Limb (tissue), 2 donors: ENCODE measurements around the gene CDK4.

Experiments
- DNase-seq, 2 donors: peaks; one replicate each; pipeline ENCODE4 v3.0.0-alpha.2; 2016; ENCODE audit errors: extremely low spot score in 2 of 2

CDK4 gene

GRCh38 chr12:57772429-57773322 is 20.6 kb upstream of the CDK4 start, which contains the start of gene EEF1AKMT3:
Gene EEF1AKMT3 (plus strand): TSS chr12:57772614. CDS start chr12:57772725, 111 bp downstream.
- DNase-seq, result peak in 1 of 2 donors; percentile 79

DNA sequence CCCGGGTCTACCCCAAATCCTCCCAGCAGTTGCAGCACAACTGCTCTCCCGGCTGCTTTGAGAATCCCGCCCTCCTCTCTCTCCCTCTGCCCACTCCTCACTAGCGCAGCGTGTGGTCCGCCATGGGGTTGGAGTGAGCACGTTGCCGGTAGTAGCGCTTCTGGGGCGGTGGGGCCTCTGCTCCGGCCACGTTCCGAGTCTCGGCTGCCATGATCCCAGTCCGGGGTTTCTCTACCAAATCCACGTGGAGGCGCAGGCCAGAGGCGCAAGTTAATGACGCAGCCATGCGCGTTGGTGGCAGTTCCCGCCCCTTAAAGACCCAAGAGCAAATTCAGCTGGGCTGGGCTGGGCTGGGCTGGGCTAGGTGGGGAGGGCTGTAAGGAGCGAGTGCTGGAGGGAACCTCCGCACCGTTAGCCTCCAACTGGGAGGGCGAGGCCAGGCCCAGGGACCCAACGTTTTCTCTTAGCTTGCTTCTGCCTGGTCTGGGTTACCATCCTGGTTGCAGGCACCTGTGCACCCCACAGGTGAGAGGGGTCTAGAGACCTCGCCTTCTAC is 19.8 kb upstream of the CDK4 start, which contains the start of gene METTL1:
Gene METTL1, minus strand, starts transcription at position 233 of the 556 bp plus-strand sequence. Its CDS starts 22 bp downstream, at position 211.
- DNase-seq, result peak; percentile 95 to 97

GRCh38 chr12:57771236-57771872 is 19.2 kb upstream of the CDK4 start:
- DNase-seq, result peak in 1 of 2 donors; percentile 95

DNA sequence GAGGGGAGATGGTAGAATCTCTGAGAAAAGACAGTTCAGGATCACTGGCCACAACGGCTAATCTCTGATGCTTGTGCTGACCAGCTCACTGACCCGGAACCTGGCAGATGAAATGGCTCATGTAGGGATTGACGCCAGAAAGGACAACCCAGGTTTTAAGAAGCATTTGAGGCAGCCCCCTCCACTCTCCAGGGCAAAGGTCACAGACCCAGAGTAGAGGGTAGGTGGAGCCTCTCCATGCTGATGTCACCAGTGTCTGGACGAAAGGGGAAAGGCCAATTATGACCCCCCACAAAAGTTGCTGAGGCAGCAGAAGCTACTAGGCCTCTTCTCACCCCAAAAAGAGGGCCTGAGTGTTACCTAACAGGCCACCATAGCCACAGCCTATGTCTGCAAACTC is 18.6 kb upstream of the CDK4 start:
- no peak for DNase-seq

- DNase-seq, result no peak
Measured at GRCh38 chr12:57769594-57769993, 17.5 kb upstream of the CDK4 start.

DNA sequence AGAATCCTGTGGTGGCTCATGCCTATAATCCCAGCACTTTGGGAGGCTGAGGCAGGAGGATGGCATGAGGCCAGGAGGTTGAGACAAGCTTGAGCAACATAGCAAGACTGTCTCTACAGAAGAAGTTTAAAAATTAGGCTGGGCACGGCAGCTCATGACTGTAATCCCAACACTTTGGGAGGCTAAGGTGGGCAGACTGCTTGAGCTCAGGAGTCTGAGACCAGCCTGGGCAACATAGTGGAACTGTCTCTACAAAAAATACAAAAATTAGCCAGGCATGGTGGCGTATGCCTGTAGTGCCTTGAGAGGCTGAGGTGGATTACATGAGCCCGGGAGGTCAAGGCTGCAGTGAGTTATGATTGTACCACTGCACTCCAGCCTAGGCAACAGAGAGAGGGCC is 15.8 kb upstream of the CDK4 start:
- no peak for DNase-seq

- no peak for DNase-seq
Measured at GRCh38 chr12:57767305-57767698, 15.2 kb upstream of the CDK4 start.

GRCh38 chr12:57766464-57767304 is 14.6 kb upstream of the CDK4 start, which contains the start of gene CYP27B1:
Gene CYP27B1 (minus strand): TSS chr12:57767078. CDS start chr12:57767041, 37 bp downstream.
- DNase-seq, result no peak

DNA sequence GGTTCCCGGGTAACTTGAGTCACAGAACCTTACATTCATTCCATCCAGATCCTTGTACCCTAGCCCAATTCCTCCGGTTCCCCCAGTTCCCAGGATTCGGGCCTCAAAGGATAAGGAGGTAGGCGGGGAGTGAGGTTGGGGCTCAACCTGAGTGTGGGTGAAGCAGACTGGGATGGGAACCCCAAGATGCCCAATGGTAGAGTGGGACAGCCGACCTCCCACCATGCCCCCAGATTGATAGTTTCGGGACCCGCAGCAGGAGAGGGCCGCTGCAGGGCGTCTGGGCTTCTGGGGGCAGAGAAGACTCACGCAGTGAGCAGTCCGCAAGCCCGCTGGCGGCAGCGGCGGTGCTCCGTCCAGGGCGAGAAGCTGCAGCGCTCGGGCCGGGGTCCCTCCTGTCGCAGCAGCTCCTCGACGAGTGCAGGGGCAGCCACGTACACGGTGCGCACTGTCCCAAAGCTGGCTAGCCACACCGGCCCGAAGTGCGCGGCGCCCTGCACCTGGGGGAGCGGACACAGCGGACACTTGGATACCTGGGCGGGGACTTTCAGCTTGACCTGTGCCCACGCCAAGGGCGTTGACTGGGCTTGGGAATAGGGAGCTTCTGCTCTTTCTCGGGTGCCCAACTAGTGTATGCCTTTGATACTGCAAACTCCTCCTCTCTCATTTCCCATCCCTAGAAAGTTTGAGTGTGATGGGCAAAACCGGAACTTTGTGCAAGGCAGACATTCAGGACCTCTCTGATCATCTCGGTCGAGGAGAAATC is 13.8 kb upstream of the CDK4 start:
- DNase-seq, result no peak

DNA sequence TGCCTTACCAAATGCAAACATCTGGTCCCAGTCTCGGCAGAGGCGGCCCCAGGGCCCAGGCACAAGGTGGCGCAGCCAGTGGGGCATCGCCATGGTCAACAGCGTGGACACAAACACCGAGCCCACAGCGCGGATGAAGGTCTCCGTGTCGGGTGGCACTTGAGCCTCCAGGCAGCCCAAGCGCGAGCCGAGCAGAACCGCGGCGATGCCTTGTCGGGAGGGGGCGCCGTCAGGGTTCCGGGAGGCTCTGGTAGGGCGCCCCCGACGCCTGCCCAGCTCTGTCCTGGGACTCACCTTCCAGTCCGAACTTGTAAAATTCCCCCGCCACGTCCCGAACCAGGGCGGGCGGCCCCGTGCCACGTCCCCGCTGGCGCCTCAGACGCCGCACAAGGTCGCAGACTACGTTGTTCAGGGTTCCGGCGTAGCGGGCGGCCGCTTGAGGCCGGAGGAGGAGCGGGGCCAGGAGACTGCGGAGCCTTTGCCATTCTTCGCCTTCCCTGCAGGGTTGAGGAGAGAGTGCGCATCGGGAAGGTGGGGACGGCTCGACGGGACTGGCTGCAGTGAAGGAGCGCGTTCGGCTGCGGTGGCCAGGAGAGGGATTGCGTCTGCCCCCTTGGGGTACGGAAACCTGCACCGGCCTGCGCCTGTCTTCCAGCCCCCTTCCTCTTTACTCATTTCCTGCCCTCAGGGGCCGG is 13.0 kb upstream of the CDK4 start:
- no peak for DNase-seq

DNA sequence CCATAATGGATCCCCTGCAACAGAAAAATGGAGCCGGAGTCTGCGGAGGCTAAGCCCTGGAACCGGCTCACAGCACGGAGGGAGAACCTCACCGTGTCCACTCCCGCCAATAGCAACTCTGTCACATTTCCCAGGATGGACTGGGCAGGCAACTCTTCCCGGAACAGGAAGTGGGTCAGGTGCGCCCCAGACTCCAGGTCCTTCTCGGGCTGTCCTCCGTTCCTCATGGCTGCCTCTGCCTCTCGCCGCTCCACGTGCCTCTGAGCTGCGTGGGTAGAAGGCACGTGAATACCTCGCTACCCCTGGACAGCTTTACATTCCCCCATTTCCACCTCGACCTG is 12.5 kb upstream of the CDK4 start:
- DNase-seq, result no peak

DNA sequence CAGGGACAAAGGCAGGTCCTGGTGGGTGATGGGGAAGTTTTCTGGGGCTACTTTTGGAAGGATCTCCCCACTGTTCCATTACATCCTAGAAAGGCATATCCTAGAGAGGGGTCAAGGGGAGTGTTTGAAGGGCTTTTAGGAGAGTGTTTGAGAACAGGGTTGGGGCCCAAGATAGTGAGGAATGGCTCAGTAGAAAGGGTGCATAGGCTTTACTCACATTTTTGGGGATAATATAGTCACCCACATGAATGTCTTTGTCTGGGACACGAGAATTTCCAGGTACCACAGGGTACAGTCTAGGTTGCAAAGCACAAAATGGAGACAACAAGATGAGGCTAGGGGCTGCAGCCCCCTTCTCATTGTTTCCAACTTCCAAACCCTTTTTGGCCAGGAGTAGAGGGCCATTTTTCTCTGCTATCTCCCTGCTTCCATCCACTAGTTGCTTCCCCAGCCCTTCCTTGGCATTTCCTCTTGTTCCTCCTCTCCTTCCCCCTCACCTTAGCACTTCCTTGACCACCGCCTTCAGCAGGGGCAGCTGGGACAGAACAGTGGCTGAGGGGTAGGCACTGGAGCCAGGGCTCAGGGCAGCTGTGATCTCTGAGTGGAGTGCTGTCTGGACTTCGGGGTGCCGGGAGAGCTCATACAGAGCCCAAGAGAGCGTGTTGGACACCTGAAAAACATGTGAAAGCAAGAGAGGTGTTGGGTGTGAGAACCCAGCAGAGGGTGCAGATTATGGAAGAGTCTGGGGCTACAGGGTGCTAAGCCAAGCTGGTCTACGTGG is 12.0 kb upstream of the CDK4 start:
- DNase-seq, result no peak

- no peak for DNase-seq
Measured at GRCh38 chr12:57762463-57762862, 10.4 kb upstream of the CDK4 start.

DNA sequence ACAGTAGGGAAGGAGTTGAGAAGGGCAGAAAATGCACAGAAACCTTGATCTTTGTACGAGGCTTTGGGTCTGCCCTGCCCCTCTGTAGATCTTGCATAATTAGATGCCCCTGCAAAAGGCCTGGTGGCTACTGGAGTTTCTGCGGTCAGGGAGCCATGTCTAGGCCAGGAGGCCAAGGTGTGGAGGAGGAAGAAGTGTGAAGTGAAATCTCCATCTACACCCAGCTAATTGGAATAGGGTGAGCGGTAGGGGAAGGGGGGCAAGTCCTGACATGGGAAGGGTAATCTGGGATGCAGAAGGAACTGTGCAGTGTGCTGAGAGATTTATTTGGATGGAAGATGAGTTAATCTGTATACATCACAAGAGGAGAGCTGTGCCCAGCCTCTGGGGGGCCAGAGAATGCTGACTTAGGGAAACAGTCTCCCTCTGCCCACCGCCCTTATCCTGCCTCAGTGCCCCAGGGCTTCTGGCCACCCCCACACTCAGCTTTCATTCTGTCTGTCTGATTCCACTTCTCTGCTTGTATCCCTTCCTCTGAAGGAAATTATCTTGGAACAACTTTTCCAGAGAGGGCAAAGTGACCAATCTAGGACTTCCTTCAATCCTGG is 9.4 kb upstream of the CDK4 start:
- DNase-seq, result no peak

- peak in 1 of 2 donors; percentile 62 for DNase-seq
Measured at GRCh38 chr12:57760347-57760982, 8.4 kb upstream of the CDK4 start.

DNA sequence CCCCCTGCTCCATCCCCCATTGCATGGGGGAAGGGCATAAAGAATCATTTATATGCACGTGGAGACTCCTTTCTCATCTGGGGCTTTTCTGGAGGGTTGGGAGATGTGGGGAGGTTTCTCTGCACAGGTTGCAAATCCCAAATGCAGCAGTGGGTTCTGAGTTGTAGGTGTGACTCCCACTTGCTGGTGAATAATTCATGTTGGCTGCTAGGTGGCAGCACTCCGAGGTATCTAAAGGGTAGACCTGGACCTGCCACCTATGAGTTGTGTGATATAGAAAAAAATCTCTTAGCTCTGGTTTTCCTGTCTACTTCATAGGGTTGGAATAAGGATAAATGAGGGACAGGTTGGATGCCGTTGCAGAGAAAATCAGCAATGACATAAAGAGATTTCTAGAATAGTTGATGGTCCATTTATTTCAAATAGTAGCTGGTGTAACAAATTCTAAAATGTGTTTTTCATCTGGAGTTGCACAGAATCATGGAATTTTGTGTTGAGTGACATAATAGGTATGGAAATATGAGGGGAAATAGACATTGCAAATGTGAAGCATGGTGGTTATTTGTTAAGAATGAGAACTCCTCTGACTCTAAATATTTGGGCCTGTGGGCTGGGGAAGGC is 7.4 kb upstream of the CDK4 start:
- no peak for DNase-seq

- DNase-seq, result no peak
Measured at GRCh38 chr12:57758552-57759359, 6.6 kb upstream of the CDK4 start.
